ENCODE measurements around the gene GAN.

GAN gene, protein sequence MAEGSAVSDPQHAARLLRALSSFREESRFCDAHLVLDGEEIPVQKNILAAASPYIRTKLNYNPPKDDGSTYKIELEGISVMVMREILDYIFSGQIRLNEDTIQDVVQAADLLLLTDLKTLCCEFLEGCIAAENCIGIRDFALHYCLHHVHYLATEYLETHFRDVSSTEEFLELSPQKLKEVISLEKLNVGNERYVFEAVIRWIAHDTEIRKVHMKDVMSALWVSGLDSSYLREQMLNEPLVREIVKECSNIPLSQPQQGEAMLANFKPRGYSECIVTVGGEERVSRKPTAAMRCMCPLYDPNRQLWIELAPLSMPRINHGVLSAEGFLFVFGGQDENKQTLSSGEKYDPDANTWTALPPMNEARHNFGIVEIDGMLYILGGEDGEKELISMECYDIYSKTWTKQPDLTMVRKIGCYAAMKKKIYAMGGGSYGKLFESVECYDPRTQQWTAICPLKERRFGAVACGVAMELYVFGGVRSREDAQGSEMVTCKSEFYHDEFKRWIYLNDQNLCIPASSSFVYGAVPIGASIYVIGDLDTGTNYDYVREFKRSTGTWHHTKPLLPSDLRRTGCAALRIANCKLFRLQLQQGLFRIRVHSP

DNA sequence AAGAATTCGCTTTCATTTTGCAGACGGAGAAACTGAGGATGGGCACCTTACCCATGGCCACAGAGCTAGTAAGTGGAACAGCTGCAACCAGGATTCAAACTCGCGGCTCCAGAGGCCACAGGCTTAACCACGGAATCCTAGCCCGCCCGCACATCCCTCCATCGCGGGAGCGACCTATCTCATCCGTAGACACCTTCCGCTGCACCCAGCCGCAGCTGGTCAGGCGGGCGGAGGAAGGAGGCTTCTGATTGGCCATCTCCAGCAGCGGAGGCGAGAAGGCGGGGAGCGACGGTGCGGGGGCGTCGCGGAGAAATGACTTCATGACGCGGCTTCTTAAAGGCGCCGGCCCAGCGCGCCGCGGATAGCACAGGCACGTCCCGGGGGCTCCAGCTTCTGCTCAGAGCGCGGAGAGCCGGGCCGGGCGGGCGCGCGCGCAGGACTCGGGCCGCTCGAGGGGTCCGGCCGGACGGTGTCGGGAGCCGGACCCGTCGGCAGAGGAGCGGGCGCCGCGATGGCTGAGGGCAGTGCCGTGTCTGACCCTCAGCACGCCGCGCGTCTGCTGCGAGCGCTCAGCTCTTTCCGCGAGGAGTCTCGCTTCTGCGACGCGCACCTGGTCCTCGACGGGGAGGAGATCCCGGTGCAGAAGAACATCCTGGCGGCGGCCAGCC is at the start of gene GAN:
GAN (plus strand) TSS at position 360 of the 668 bp plus-strand sequence; CDS start at position 512, 152 bp downstream.
- DNase-seq (ENCODE audit: low read depth in 2 of 2) = peak; percentile 88 to 92

DNA sequence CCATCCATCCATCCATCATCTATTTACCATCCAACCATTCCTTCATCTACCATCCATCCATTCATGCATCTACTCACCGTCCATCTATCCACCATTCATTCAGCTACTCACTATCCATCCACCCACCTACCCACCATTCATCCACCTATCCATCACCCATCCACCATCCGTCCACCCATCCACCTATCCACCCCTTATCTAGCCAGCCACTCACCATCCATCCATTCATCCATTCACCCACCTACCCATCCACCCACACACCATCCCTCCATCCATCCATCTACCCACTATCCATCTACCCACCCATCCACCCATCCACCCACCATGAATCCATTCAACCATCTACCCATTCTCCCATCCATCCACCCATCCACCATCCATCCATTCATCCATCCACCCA is 49.7 kb upstream of the GAN start:
- no peak for DNase-seq (ENCODE audit: low read depth in 2 of 2)

DNA sequence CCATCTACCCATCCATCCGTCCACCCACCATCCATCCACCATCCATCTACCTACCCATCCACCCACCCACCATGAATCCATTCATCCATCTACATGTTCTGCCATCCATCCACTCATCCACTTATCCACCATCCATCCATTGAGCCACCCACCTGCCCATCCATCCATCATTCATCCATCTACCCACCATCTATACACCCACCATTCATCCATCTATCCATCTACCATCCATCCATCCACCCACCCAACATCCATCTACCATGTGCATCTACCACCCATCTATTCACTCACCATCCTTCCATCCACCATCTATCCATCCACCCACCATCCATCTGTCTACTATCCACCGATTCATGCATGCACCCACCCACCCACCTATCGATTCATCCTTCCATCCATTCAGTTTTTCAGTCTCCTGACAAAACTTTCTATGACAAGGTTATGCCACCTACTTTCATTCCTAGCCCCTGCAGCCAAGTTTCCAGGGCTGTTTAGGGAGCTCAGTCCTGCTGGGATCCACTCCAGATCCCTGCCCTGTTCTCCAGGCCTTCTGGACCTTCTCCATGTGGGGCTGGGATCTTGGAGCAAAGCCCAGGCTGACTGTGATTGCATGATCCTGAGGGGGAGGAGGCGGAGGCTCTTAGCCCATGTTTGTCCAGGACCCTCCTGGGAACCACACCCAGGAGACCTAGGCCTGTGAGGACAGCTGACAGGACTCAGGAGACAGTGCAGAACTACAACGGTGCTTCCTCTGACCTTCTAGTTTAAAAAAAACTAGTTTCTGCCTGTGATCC is 48.9 kb upstream of the GAN start:
- DNase-seq (ENCODE audit: low read depth in 2 of 2) = no peak

DNA sequence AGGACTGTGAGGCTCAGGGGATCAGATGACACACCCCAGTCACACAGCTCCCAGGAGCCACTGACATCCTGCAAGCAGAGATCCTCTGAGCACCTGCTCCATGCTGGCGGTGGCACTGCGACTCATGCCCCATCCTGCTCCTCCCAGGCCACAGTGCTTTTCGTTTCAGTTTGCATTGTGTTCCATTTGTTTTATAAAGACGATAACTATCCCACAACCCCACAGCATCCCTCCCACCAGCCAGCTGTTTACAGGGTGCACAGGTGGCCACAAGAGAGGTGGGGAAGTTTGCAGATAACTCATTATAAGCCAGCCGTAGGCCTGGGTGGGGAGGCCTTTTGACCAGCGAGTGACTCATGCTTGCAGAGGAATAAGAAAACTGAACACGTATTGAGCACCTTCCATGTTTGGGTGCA is 48.1 kb upstream of the GAN start:
- no peak for DNase-seq (ENCODE audit: low read depth in 2 of 2)

DNA sequence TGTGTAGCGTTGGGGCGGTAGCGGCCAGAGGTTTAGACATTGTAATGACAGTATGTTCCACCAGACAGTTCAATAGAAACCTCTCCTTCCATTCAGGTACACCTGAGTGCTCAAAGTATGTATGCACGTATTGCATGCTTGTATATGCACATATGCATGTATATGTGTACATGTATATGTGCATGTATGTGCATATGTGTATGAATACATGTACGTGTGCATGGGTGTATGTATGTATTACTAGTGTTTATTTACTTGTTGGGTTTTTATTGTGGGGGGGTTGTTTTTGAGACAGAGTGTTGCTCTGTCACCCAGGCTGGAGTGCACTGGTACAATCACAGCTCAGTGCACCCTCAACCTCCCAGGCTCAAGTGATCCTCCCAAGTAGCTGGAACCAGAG is 46.3 kb upstream of the GAN start:
- no peak for DNase-seq (ENCODE audit: low read depth in 2 of 2)

DNA sequence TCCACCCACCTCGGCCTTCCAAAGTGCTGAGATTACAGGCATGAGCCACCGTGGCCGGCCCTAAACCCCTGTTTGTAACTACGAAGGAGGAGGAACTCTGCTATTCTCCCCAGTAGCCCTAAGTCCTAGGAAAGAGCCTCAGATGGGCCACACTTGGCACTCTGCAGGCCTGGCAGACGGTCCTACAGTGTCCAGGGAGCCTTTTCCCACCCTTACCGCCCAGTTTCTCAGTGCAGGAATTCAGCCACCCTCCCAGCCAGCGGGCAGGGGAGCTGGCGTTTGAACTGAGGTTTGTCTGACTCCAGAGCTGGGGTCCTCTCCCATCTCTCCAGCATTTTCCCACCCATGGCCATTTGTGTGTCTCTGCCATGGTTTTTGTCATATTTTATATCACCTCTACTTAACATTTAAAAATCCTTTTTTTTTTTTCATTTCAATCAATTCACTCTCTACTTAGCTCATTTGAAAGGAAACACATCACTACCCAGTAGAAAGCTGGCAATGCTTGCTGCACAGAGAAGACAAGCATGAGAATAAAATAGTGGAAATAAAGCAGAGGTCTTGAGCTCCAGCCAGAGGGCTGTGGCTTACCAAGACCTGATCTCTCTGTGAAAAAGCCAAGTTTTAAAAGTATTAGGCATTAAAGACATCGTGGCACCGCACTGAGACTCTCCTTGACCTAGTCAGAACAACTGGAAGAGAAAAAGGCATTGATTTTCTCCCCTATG is 41.4 kb upstream of the GAN start:
- DNase-seq (ENCODE audit: low read depth in 2 of 2) = no peak

DNA sequence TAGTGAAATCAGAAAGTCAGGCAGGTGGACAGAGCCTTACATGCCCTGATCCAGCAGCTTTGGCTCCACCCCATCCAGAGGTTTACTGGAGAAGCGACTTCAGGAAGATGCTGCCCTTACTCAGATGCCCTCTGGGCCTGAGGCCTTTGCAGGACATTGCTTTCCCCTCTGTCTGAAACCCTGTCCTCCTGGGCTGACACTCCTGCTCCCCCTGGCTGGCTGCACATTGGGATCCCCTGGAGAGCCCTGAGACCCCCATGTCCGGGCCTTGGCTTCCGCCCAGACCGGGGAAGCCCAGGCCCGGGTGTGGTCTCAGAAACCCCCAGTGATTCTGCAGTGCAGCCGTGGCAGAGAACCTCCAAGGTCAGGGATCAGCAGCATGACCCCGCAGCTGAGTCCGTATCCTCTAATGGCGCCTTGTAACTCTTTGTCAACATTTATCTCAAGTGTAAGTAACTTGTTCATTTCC is 39.7 kb upstream of the GAN start:
- no peak for DNase-seq (ENCODE audit: low read depth in 2 of 2)

DNA sequence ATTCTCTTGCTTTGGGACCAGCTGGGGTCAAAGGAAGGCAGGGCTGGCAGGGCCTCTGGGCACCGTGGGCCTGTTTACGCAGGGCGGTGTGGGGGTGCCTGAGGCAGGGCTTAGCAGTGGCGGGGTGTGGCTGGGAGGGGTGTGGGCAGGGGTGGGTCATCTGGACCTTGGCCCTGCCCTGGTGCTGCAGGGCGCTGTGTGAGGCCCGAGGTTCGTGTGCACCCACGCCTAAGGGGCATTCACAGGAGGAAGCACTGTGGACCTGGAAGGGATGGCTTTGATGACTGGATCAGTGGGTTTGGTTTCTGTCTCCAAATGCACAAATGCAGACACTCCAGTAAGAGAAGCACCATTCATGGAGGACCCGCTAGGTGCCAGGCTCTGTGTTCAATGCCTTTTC is 39.0 kb upstream of the GAN start:
- DNase-seq (ENCODE audit: low read depth in 2 of 2) = no peak

DNA sequence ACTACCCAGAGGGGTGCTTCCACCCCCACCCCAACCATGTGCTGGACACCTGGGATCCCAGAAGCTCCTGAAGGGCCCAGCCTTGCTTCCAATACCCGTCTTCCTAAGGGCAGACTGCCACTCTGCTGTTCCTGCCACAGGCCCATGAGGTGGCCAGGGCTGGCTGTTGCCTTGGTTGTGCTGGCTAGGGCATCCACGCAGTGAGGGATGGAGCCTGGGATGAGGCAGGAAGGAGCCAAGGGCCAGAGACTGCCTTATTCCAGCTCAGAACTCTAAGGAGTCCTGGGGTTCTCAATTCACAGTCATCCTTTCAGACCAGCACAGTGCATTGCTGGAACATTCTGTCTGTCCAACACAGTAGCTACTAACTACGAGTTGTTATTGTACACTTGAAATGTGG is 38.4 kb upstream of the GAN start:
- DNase-seq (ENCODE audit: low read depth in 2 of 2) = no peak

DNA sequence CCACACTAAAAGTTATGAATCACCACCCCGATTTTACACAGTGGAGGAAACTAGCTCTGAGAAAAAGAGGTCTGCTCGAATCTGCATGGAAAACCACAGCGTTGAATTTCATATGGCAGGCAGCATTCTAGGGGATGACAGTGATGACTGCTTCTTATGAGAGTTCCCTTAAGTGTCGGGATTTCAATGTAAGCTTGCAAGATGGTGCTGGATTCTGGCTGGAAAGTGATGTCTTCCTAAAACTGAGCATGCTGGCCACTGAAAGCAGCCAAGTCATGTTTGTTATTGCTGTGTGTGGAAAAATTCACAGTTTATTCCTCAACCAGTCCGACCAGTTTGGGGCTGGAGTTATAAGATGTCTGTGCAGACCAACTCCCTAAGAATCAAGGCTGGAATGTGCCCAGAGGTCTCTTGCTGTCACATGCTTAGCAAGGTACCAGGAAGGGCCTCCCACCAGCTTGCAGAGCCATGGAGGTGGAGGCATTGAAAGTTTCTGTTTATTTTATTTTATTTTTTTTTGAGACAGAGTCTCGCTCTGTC is 37.2 kb upstream of the GAN start:
- DNase-seq (ENCODE audit: low read depth in 2 of 2) = no peak

DNA sequence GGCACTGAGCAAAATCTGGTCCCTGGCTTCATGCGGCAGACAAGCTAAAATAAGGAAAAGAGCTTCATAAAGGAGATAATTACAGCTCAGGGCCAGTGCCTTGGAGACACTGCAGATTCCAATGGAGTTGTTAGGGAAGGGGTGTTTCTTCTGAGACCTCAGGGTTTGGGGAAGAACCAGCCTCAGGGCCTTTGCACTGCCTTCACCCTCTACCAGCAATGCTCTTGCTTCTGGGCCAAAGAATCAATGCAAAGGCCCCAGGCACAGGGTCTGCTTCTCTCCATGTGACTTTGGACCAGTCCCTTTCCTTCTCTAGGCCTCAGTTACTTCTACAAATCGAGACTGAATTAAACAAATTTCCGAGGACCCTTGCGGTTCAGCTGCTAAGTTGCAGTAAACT is 36.2 kb upstream of the GAN start:
- no peak for DNase-seq (ENCODE audit: low read depth in 2 of 2)

DNA sequence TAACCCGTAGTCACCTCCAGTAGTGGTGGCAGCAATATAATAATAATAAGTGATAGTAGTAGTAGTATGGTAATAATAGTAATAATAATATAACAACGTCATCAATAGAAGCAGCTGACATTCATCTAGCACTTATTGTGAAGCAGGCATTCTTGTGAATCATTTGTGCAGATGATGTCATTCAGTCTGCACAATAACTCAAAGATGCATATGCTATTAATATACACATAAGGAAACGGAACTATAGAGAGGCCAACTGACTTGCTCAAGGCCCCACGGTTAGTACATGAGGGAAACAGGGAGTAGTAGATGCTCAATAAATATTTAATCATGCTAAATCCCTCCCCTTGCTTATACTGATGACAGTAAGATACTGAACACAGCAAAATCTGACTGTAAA is 35.4 kb upstream of the GAN start:
- no peak for DNase-seq (ENCODE audit: low read depth in 2 of 2)

DNA sequence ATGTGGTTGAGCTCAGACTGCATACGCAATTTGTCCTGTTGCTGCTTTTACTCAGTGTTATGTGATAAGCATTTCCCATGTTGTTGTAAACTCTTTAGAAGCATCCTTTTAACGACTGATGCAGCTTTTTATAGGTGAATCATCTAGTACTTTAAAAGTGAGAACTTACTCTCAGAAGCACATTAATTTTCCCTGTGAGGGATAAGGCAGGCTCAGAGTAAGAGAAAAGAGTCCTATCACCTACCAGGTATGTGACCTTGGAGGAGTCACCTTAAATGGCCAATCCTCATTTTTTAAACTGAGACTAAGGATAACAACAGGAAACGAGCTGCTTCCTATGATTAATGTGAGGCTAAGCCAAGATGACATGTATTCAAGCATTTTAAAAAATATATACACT is 34.4 kb upstream of the GAN start:
- DNase-seq (ENCODE audit: low read depth in 2 of 2) = no peak

DNA sequence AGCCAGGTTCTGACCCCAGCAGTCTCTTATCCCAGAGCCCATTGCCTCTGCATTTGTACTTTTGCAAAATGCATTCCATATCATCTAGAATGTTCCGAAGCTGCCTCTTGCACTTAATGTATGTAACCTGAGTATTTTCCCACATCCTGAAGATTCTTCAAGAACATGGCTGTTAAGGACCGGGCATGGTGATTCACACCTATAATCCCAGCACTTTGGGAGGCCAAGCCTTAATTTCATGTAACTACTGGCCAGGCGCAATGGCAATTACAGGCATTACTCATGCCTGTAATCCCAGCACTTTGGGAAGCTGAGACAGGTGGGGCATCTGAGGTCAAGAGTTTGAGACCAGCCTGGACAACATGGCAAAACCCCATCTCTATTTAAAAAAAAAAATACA is 31.7 kb upstream of the GAN start:
- no peak for DNase-seq (ENCODE audit: low read depth in 2 of 2)

DNA sequence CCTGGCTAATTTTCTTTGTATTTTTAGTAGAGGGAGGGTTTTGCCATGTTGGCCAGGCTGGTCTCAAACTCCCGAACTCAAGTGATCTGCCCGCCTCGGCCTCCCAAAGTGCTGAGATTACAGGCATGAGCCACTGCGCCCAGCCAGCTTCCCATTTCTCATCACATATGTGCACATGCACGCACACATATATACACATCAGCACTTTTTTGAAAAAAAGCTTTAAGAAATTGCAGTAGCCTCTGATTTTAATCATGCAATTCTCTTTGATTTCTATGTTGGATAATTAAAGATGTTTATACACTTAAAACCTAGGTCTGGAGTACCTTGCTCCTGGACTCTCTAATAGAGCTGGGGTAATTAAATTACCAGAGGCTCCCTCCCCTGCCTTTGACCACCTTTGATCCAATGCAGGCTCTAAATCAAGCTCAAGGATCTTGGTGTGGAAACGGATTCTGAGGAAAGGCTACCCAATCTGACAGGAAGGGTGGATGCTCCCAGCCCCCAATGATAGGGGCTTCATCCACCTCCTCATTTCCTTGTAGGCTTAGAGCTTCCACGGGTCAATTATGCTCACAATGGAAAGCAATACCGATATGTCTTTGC is 29.7 kb upstream of the GAN start:
- no peak for DNase-seq (ENCODE audit: low read depth in 2 of 2)

DNA sequence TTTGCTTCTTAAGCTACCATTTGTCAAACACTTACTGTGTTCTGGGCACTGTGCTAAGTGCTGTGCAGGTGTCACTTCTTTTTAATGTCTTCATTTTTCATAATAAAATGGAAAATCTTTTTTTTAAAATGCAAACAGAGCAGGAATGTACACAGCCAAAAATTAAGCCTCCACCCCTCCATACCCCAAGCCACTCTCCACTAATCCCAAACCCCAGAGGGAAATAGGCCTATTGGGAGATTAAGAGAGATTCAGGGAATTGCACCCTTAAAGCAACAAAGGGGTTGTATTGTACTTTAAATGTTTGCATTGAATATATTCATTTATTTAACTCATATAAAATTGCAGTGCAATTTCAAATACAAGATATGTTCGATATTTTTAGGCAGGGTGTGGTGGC is 28.6 kb upstream of the GAN start:
- no peak for DNase-seq (ENCODE audit: low read depth in 2 of 2)

DNA sequence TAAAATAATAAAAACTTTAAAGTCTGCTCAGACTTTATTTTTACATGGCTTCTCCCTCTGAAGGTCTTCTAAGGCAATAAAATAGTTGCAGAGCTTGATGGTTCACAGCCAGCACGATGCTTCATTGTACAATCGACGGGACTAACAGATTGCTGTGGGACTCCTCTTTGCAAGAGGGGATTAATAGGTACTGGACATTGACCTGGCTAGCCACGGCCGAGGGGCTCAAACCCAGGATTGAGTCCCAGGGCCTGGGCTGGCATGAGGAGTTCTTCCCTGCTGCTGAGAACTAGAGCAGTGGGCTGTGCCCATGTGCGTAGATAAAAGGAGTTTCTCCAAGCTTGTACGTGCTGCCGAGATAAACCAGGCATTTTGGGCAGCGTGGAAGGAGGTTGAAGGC is 23.6 kb upstream of the GAN start:
- DNase-seq (ENCODE audit: low read depth in 2 of 2) = no peak

DNA sequence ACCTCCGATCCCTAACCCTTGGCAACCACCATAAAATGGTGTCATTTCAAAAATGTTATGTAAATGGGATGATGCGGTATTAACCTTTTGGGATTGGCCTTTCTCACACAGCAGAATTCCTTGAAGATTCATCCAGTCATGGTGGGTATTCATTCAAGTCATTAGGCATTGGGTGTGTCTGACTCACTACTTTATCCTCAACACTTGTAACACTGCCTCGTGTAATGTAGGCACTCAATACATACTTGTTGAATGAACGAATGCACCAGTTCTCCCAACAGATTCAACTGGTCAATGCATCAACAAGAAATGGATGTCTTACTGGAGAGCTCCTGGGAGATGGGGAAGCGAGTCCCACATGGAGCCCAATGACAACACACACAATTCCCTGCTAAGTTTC is 21.8 kb upstream of the GAN start:
- DNase-seq (ENCODE audit: low read depth in 2 of 2) = no peak

DNA sequence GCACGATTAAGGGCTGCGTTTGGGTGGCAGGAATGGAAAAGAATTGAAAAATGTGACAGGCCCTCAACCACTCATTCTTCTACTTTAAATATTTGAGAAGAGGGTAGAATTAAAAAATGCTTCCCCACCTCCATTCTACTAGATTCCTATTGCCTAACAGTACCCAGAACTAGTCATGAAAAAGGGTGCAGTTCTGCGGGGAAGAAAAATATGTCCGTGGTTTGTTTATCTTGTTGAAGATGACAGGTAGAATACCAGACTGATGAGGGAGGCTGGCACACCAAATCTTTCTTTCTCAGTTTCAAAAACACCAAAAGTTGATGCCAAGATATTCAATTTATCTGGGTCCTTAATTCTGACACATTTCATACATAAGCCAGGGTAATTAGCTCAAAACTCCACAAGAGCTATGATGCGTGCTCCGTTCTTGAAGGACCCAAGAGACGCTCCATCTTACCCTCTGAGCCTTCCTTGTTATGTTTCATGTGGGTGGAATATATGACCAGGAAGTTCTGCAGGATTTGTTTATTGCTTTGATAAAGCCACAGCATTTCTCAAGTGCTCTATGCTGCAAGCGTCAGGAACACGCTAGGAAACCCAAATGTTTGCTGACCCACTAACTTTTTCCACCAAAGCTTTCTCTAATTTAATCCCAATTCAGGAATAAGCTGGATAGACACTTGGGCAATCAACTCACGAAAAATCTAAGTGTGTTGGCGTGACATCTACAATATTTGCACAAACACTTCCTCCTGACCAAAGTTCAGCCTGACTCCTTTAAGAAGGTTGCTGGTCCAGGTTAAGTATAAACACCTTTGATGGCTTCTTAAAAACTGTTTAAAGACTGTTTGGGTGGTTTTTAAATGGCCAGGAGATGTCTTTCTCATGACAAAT is 20.6 kb upstream of the GAN start:
- DNase-seq (ENCODE audit: low read depth in 2 of 2) = no peak

DNA sequence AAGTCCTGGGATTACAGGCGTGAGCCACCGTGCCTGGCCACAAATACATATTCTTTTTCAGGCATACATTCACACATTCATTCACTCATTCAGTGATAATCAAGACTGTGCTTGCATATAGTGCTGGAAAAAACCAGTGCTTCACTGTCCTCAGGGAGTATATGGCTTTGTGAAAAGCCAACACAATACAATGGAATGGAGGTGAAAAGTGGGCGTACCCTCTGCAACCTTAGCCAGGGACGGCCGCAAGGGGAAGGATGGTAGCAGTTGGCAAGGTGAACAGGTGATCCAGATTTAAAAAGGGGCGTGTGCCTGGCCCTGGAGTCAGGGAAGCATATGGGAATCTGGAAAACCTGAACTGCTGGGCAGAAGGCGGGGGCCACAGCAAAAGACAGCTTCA is 18.1 kb upstream of the GAN start:
- no peak for DNase-seq (ENCODE audit: low read depth in 2 of 2)

All from stimulated activated CD4-positive, alpha-beta T cell treated with anti-CD3 and anti-CD28 coated beads, Interleukin-12 subunit alpha, Interleukin-12 subunit beta, amount 100 ng/mL, for 24 hours (primary cell).